ENCODE results near the gene PKN2. TPM values are rescaled to one million over a fixed set of nuclear protein-coding genes. Genes with fewer than 3 reads are reported as not detected.
"Not testable (repeated sequence)": the region's sequence is repeated elsewhere in the genome, so short reads cannot be mapped to it uniquely, and the experiment has no call there.

The PKN2 gene
- total RNA-seq, 1 donor = 40.1 TPM

- DNase-seq (ENCODE audit: low read depth) = peak; percentile 7
Observed at GRCh38 chr1:88873737-88874349, 189.8 kb downstream of the PKN2 start.

GRCh38 chr1:88875595-88875994 lies 191.5 kb downstream of the PKN2 start:
- DNase-seq (ENCODE audit: low read depth) = no peak
- no peak for TF ChIP-seq CTCF (IDR thresholded peaks at IDR 0.05; ENCODE audit: insufficient read depth, low read length)
- H3K4me3 ChIP-seq (ENCODE audit: low read depth, low read length) = no peak overlapping the region

More at GRCh38 chr1:88873737-88874349, 189.8 kb downstream of the PKN2 start:
- H3K4me3 ChIP-seq (ENCODE audit: low read depth, low read length) = no peak overlapping the region
- no peak for TF ChIP-seq CTCF (IDR thresholded peaks at IDR 0.05; ENCODE audit: insufficient read depth, low read length)

GRCh38 chr1:88876573-88877365 lies 192.7 kb downstream of the PKN2 start:
- DNase-seq (ENCODE audit: low read depth) = peak; percentile 31
- no peak overlapping the region for H3K4me3 ChIP-seq (ENCODE audit: low read depth, low read length)
- no peak for TF ChIP-seq CTCF (IDR thresholded peaks at IDR 0.05; ENCODE audit: insufficient read depth, low read length)

GRCh38 chr1:88877382-88877825 lies 193.3 kb downstream of the PKN2 start:
- peak; percentile 61 for DNase-seq (ENCODE audit: low read depth)
- TF ChIP-seq CTCF (IDR thresholded peaks at IDR 0.05; ENCODE audit: insufficient read depth, low read length) = peak; percentile 38
- H3K4me3 ChIP-seq (ENCODE audit: low read depth, low read length) = no peak overlapping the region

GRCh38 chr1:88877911-88878310 lies 193.8 kb downstream of the PKN2 start:
- DNase-seq (ENCODE audit: low read depth) = no peak
- H3K4me3 ChIP-seq (ENCODE audit: low read depth, low read length) = no peak overlapping the region
- no peak for TF ChIP-seq CTCF (IDR thresholded peaks at IDR 0.05; ENCODE audit: insufficient read depth, low read length)

- TF ChIP-seq CTCF (IDR thresholded peaks at IDR 0.05; ENCODE audit: insufficient read depth, low read length) = no peak
- DNase-seq (ENCODE audit: low read depth) = peak; percentile 32
Observed at GRCh38 chr1:88878731-88879130, 194.7 kb downstream of the PKN2 start.

GRCh38 chr1:88880717-88881116 lies 196.6 kb downstream of the PKN2 start:
- DNase-seq (ENCODE audit: low read depth); H3K4me3 ChIP-seq (ENCODE audit: low read depth, low read length): not testable (repeated sequence)

More at GRCh38 chr1:88878731-88879130, 194.7 kb downstream of the PKN2 start:
- no peak overlapping the region for H3K4me3 ChIP-seq (ENCODE audit: low read depth, low read length)

Measured in fibroblast of the aortic adventitia (primary cell).